HepG2 (cell line): Measurements from ENCODE around the gene LHFPL2. TPM values are rescaled to one million over a fixed set of nuclear protein-coding genes. Genes with fewer than 3 reads are reported as not detected.

Source experiments
- ATAC-seq: fragments of 200-7000 bp; cut with Tn5 transposase; 3 replicates; pipeline ENCODE4 v1.9.1; 2020; ENCODE audit warnings: mild to moderate bottlenecking, moderate library complexity
- BruUV-seq: library from RNA; stranded (reverse); fragments of 400-500 nt; replicated peaks from 2 replicates; lab custom pipeline; 2021; lab: Mats Ljungman, UMichigan
- CTCF ChIA-PET: fragments of 300-600 bp; formaldehyde crosslinking; extraction: SDS; loops from one replicate; lab custom pipeline; 2021; ENCODE audit warnings: low total read pairs, inconsistent platforms, low intra/inter-chr PET ratio; lab: Yijun Ruan, JAX
- POLR2A ChIA-PET: fragments of 350-600 bp; sonication (Branson Sonifier 250); formaldehyde crosslinking; loops from one replicate; lab custom pipeline; 2020; ENCODE audit warnings: antibody characterized with exemption, inconsistent platforms; lab: Yijun Ruan, JAX
- DNase-seq: peaks from one replicate; pipeline ENCODE4 v3.0.0-alpha.2; 2015; ENCODE audit warnings: low spot score
- FAIRE-seq: peaks from 3 replicates; lab custom pipeline; 2011; peaks lifted over from hg19 to GRCh38; lab: Jason Lieb, UNC
- H2AFZ ChIP-seq: one replicate; pipeline ENCODE4 v1.6.1; 2011; ENCODE audit warnings: low read length, inconsistent platforms
- H3K27ac ChIP-seq: fragments of 300-600 bp; 3 replicates; pipeline ENCODE4 v1.8.0; 2011; ENCODE audit warnings: mixed run types, mild to moderate bottlenecking, mixed read lengths, low read length, inconsistent platforms; ENCODE audit not compliant: insufficient read depth; ENCODE audit errors: extremely low read length
- H3K27me3 ChIP-seq, 2 experiments: fragments of 200-600 bp in 1 of 2; 2 replicates in 1 of 2; 3 replicates in 1 of 2; pipeline versions ENCODE4 v1.6.0 to v1.8.0; 2011; ENCODE audit warnings: low read length in 2 of 2, mild to moderate bottlenecking in 2 of 2, moderate library complexity in 2 of 2, inconsistent platforms in 1 of 2; ENCODE audit not compliant: insufficient read depth in 2 of 2, control insufficient read depth in 1 of 2
- H3K36me3 ChIP-seq, 2 experiments: fragments of 200-600 bp in 1 of 2; replicated peaks in 1 of 2; 2 replicates in 1 of 2; 3 replicates in 1 of 2; pipeline versions ENCODE4 v1.5.1 to v1.8.0; 2011; ENCODE audit warnings: low read length in 2 of 2, inconsistent platforms in 1 of 2; ENCODE audit not compliant: insufficient read depth in 2 of 2, control insufficient read depth in 1 of 2
- H3K4me1 ChIP-seq: 2 replicates; pipeline ENCODE4 v1.5.1; 2012; ENCODE audit warnings: low read length, inconsistent platforms; ENCODE audit not compliant: insufficient read depth
- H3K4me2 ChIP-seq: 2 replicates; pipeline ENCODE4 v1.6.0; 2011; ENCODE audit warnings: low read depth, low read length, inconsistent platforms
- H3K4me3 ChIP-seq, 3 experiments: fragments of 200-600 bp in 1 of 3; sonication (generic), shearing (Covaris generic) in 1 of 3; replicated peaks in 1 of 3; 2 replicates each; pipeline ENCODE4 v1.5.1; 2011 to 2016; ENCODE audit warnings: low read length in 3 of 3, inconsistent platforms in 2 of 3, low read depth in 2 of 3, mild to moderate bottlenecking in 2 of 3, control low read depth in 1 of 3, mixed read lengths in 1 of 3; ENCODE audit not compliant: insufficient read depth in 1 of 3
- H3K79me2 ChIP-seq: one replicate; pipeline ENCODE4 v1.6.1; 2011; ENCODE audit warnings: low read length, inconsistent platforms; ENCODE audit not compliant: insufficient read depth
- H3K9ac ChIP-seq: 2 replicates; pipeline ENCODE4 v1.6.0; 2011; ENCODE audit warnings: mild to moderate bottlenecking, low read depth, low read length, inconsistent platforms; ENCODE audit not compliant: insufficient read depth
- H3K9me3 ChIP-seq: 2 replicates; pipeline ENCODE4 v1.5.1; 2012; ENCODE audit warnings: mild to moderate bottlenecking, low read length
- H4K20me1 ChIP-seq: 2 replicates; pipeline ENCODE4 v1.6.0; 2011; ENCODE audit warnings: inconsistent platforms, mild to moderate bottlenecking, low read length, moderate library complexity; ENCODE audit not compliant: insufficient read depth
- HNRNPK ChIP-seq: fragments of 200-400 bp; formaldehyde crosslinking; IDR thresholded peaks from 2 replicates; pipeline ENCODE4 v1.6.1; 2018; ENCODE audit warnings: low read length, low read depth, moderate library complexity, mild to moderate bottlenecking; ENCODE audit not compliant: poor library complexity, severe bottlenecking
- PCBP1 ChIP-seq: fragments of 200-400 bp; formaldehyde crosslinking; IDR thresholded peaks from 2 replicates; pipeline ENCODE4 v1.6.1; 2017; ENCODE audit warnings: mild to moderate bottlenecking, low read depth, low read length, borderline replicate concordance
- PITX1 ChIP-seq: sonication (generic); formaldehyde crosslinking; IDR thresholded peaks from 2 replicates; pipeline ENCODE4 v1.5.1; 2020; ENCODE audit warnings: mild to moderate bottlenecking, missing genetic modification reagents
- THAP9 ChIP-seq: sonication (generic); formaldehyde crosslinking; IDR thresholded peaks from 2 replicates; pipeline ENCODE4; 2020; ENCODE audit warnings: missing genetic modification reagents, mild to moderate bottlenecking, borderline replicate concordance
- WGBS: methylation state at CpG from one replicate; pipeline ENCODE4 v1.1.6; 2017; ENCODE audit warnings: low lambda C conversion rate; 5-methylcytosine and 5-hydroxymethylcytosine counted together
- in situ Hi-C: cut with HindIII; loops from 2 replicates; pipeline ENCODE4 v1.10.0; 2017; ENCODE audit warnings: low pct_unique_long_range_greater_than_20kb; ENCODE audit not compliant: extremely low pct_ligation_motif_present
- intact Hi-C: fragments of 100-400 bp; cut with micrococcal nuclease; formaldehyde crosslinking; loops from one replicate; pipeline ENCODE4 v1.10.0; 2022; ENCODE audit not compliant: unreplicated experiment
- polyA plus RNA-seq, 8 experiments: library from polyadenylated mRNA; depleted of rRNA in 3 of 8; stranded (reverse) in 7 of 8; unstranded in 1 of 8; fragments of >200 nt; fragmentation: Illumina TruSeq in 4 of 8; extraction: Trizol in 4 of 8; gene quantifications; 2 replicates each; pipeline versions ENCODE4 v1.2.1 to v1.2.3, GENCODE V29; 2011 to 2016; ENCODE audit warnings: low read depth in 4 of 8, missing spikeins in 1 of 8, mixed read lengths in 1 of 8; ENCODE audit not compliant: insufficient read depth in 1 of 8
- total RNA-seq, 5 experiments: library from RNA; depleted of rRNA; stranded (reverse); fragments of >200 nt; fragmentation: Illumina TruSeq; extraction: Trizol; gene quantifications; 2 replicates each; pipeline ENCODE4 v1.2.3, GENCODE V29; 2016; ENCODE audit warnings: low read depth in 1 of 5
- TF ChIP-seq, protein P1 (sequence below): sonication (generic); formaldehyde crosslinking; IDR thresholded peaks from 2 replicates; pipeline ENCODE4 v1.9.0; 2022; ENCODE audit warnings: missing genetic modification reagents, mild to moderate bottlenecking, borderline replicate concordance

Gene LHFPL2
- total and polyA plus RNA-seq, 2 of the 13 experiments (the other 11 are each of a cell fraction or from before 2014, with no cell fraction given): 6.0 to 20.0 TPM

DNA sequence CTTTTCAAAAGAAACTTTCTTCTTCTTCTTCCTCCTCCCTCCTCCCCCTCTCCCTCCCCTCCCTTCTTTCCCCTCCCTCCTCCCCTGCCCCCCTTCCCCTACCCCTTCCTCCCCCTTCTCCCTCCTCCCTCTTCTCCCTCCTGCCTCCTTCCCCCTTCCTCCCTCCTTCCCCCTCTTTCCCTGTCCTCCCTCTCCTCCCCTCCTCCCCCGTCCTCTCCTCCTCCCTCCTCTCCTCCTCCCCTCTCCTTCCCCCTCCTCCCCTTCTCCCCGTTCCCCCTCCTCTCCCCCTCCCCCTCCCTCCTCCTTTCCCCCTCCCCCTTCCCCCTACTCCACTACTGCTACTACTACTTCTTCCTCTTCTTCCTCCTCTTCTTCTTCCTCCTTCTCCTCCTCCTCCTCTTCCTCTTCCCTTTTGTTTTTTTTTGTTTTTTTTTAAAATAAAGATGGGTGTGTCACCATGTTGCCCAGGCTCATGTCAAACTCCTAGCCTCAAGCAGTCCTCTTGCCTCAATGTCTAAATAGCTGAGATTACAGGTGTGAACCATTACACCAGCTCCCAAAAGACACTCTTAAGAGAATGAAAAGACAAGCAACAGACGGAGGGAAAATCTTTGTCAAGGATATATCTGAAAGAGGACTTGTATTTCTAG, 200.7 kb downstream of the LHFPL2 start:
- no peaks in the 10 kb centered on the region for H3K9me3 ChIP-seq
- DNase-seq (no peak), FAIRE-seq (no peak), ATAC-seq (no peak)
- POLR2A ChIA-PET: interaction anchor here (0.6 kb wide), 1 partner anchor 1960 kb away, joined by 3 read pairs; the partner anchor contains the start of gene ZFYVE16
- no peak overlapping the region for H3K9ac ChIP-seq
- H3K27ac ChIP-seq: no peak overlapping the region
- H3K36me3 ChIP-seq: no peaks in the 10 kb centered on the region
- no peak overlapping the region for H2AFZ ChIP-seq
- no peak overlapping the region for H3K4me3 ChIP-seq
- H3K4me1 ChIP-seq: no peaks in the 10 kb centered on the region
- H4K20me1 ChIP-seq: no peaks in the 10 kb centered on the region
- WGBS: 89% methylated on average over 3 of the region's 3 CpGs
- in situ Hi-C loops (no loop called here), intact Hi-C loops (no loop called here)
- CTCF ChIA-PET: no interaction called here
- H3K4me2 ChIP-seq: no peak overlapping the region
- no peaks in the 10 kb centered on the region for H3K79me2 ChIP-seq
- no TSS peak for BruUV-seq
- TF ChIP-seq, protein P1, sequence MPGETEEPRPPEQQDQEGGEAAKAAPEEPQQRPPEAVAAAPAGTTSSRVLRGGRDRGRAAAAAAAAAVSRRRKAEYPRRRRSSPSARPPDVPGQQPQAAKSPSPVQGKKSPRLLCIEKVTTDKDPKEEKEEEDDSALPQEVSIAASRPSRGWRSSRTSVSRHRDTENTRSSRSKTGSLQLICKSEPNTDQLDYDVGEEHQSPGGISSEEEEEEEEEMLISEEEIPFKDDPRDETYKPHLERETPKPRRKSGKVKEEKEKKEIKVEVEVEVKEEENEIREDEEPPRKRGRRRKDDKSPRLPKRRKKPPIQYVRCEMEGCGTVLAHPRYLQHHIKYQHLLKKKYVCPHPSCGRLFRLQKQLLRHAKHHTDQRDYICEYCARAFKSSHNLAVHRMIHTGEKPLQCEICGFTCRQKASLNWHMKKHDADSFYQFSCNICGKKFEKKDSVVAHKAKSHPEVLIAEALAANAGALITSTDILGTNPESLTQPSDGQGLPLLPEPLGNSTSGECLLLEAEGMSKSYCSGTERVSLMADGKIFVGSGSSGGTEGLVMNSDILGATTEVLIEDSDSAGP (CRISPR knock-in tag): no peak
- TF ChIP-seq PCBP1: 0 out of 2 replicates have a peak, but pooled peaks have one; percentile 60
- peak; percentile 99 for TF ChIP-seq HNRNPK
- TF ChIP-seq PITX1 (CRISPR knock-in tag): no peak
- TF ChIP-seq THAP9 (CRISPR knock-in tag): no peak
- no peaks in the 10 kb centered on the region for H3K27me3 ChIP-seq
